OCI-LY7 (cell line): ENCODE data around the gene NTMT2. TPM values are rescaled to one million over a fixed set of nuclear protein-coding genes. Genes with fewer than 3 reads are reported as not detected.

Experiments
- BruUV-seq: library from RNA; stranded (reverse); fragments of 400-500 nt; replicated peaks from 2 replicates; lab custom pipeline; 2021; lab: Mats Ljungman, UMichigan
- CTCF ChIA-PET: fragments of 300-600 bp; sonication (Branson Sonifier 250); formaldehyde crosslinking; loops from one replicate; lab custom pipeline; 2022; ENCODE audit warnings: antibody characterized with exemption; ENCODE audit not compliant: unreplicated experiment; lab: Charles Lee
- POLR2A ChIA-PET: fragments of 300-600 bp; sonication (Branson Sonifier 250); formaldehyde crosslinking; loops from one replicate; lab custom pipeline; 2022; ENCODE audit warnings: antibody characterized with exemption; lab: Charles Lee
- DNase-seq: peaks from one replicate; pipeline ENCODE4 v3.0.0-alpha.2; 2015; ENCODE audit warnings: low spot score
- H2AFZ ChIP-seq: fragments of 200-600 bp; sonication (generic), shearing (Covaris generic); 2 replicates; pipeline ENCODE4 v1.6.1; 2014; ENCODE audit warnings: mild to moderate bottlenecking, antibody characterized with exemption, low read length, moderate library complexity
- H3K27ac ChIP-seq: fragments of 200-600 bp; sonication (generic); 2 replicates; pipeline ENCODE4 v1.5.1; 2014; ENCODE audit warnings: mixed run types, low read depth, mild to moderate bottlenecking, moderate library complexity, low read length, inconsistent platforms; ENCODE audit not compliant: poor library complexity, severe bottlenecking
- H3K36me3 ChIP-seq: fragments of 200-600 bp; sonication (generic); 2 replicates; pipeline ENCODE4 v1.6.1; 2014; ENCODE audit warnings: mild to moderate bottlenecking, antibody characterized with exemption, low read length, moderate library complexity, mixed read lengths; ENCODE audit not compliant: insufficient read depth
- H3K4me1 ChIP-seq: fragments of 200-600 bp; sonication (generic); 2 replicates; pipeline ENCODE4 v1.5.1; 2014; ENCODE audit warnings: mild to moderate bottlenecking, low read length; ENCODE audit not compliant: insufficient read depth, poor library complexity, severe bottlenecking
- H3K4me2 ChIP-seq: fragments of 200-600 bp; sonication (generic); 2 replicates; pipeline ENCODE4 v1.6.1; 2014; ENCODE audit warnings: mild to moderate bottlenecking, low read length
- H3K4me3 ChIP-seq: fragments of 200-600 bp; sonication (generic); 2 replicates; pipeline ENCODE4 v1.5.1; 2014; ENCODE audit warnings: mild to moderate bottlenecking, low read depth, low read length; ENCODE audit not compliant: poor library complexity, severe bottlenecking
- H3K79me2 ChIP-seq: fragments of 200-600 bp; sonication (generic); 2 replicates; pipeline ENCODE4 v1.6.1; 2016; ENCODE audit warnings: low read depth, mild to moderate bottlenecking, low read length, moderate library complexity, mixed read lengths; ENCODE audit not compliant: insufficient read depth
- H3K9me2 ChIP-seq: fragments of 200-600 bp; sonication (generic); 2 replicates; pipeline ENCODE4 v1.6.1; 2016; ENCODE audit warnings: mild to moderate bottlenecking, low read length, mixed read lengths; ENCODE audit not compliant: insufficient read depth
- H3K9me3 ChIP-seq: fragments of 200-600 bp; sonication (generic); 2 replicates; pipeline ENCODE4 v1.6.1; 2014; ENCODE audit warnings: mild to moderate bottlenecking, mixed run types, low read length, mixed read lengths
- H4K20me1 ChIP-seq: fragments of 200-600 bp; sonication (generic); 2 replicates; pipeline ENCODE4 v1.6.1; 2014; ENCODE audit warnings: mild to moderate bottlenecking, antibody characterized with exemption, low read length, moderate library complexity, mixed read lengths; ENCODE audit not compliant: insufficient read depth
- CTCF ChIP-seq: fragments of 200-600 bp; sonication (generic); conservative IDR thresholded peaks from 2 replicates; pipeline ENCODE4 v1.5.1; 2014; ENCODE audit warnings: mild to moderate bottlenecking, antibody characterized with exemption, low read length, moderate library complexity, mixed read lengths
- EZH2phosphoT487 ChIP-seq: fragments of 200-600 bp; sonication (generic); IDR thresholded peaks from 2 replicates; pipeline ENCODE4 v1.6.1; 2018; ENCODE audit warnings: low read depth, borderline replicate concordance, mild to moderate bottlenecking, mixed run types, antibody characterized with exemption, low read length, moderate library complexity, mixed read lengths
- intact Hi-C: fragments of 100-400 bp; cut with micrococcal nuclease; formaldehyde crosslinking; loops from one replicate; pipeline ENCODE4 v1.10.0; 2022; ENCODE audit not compliant: unreplicated experiment
- total RNA-seq, 2 experiments: library from RNA; depleted of rRNA in 1 of 2; stranded (reverse); fragments of >200 nt in 1 of 2; shearing (Covaris generic) in 1 of 2; gene quantifications; 2 replicates each; pipeline ENCODE4 v1.2.3, GENCODE V29; 2014 to 2022

NTMT2 gene
- total RNA-seq, 2 experiments from 2014 or later, result not detected

- no peaks in the 10 kb centered on the region for H3K36me3 ChIP-seq
- H2AFZ ChIP-seq, result no peak overlapping the region
- TF ChIP-seq CTCF (no peak), EZH2phosphoT487 (no peak)
- no peak overlapping the region for H3K4me2 ChIP-seq
- POLR2A ChIA-PET, result no interaction called here
- no peaks in the 10 kb centered on the region for H3K79me2 ChIP-seq
- no peaks in the 10 kb centered on the region for H3K9me2 ChIP-seq
- no peak for DNase-seq
- no peak overlapping the region for H3K27ac ChIP-seq
- CTCF ChIA-PET, result no interaction called here
- H4K20me1 ChIP-seq, result no peaks in the 10 kb centered on the region
- BruUV-seq, result no TSS peak
- intact Hi-C loops, result no loop called here
- H3K4me3 ChIP-seq, result no peak overlapping the region
- no peaks in the 10 kb centered on the region for H3K4me1 ChIP-seq
- H3K9me3 ChIP-seq, result no peaks in the 10 kb centered on the region
Measured at GRCh38 chr1:170194451-170194850, 48.7 kb downstream of the NTMT2 start.

- TF ChIP-seq EZH2phosphoT487 (no peak), CTCF (no peak)
- no TSS peak for BruUV-seq
- CTCF ChIA-PET, result no interaction called here
- H2AFZ ChIP-seq, result no peak overlapping the region
- intact Hi-C loops, result no loop called here
- no peaks in the 10 kb centered on the region for H3K9me2 ChIP-seq
- no peaks in the 10 kb centered on the region for H3K79me2 ChIP-seq
- DNase-seq, result no peak
- no peak overlapping the region for H3K4me2 ChIP-seq
- H3K4me3 ChIP-seq, result no peak overlapping the region
- no peaks in the 10 kb centered on the region for H3K9me3 ChIP-seq
- H3K36me3 ChIP-seq, result no peaks in the 10 kb centered on the region
- POLR2A ChIA-PET, result no interaction called here
- H4K20me1 ChIP-seq, result no peaks in the 10 kb centered on the region
- no peak overlapping the region for H3K27ac ChIP-seq
- no peaks in the 10 kb centered on the region for H3K4me1 ChIP-seq
Measured at GRCh38 chr1:170196490-170197236, 50.9 kb downstream of the NTMT2 start.

GRCh38 chr1:170198090-170198489 is 52.3 kb downstream of the NTMT2 start:
- no peaks in the 10 kb centered on the region for H3K36me3 ChIP-seq
- no peaks in the 10 kb centered on the region for H3K9me3 ChIP-seq
- no peaks in the 10 kb centered on the region for H3K4me1 ChIP-seq
- ChIA-PET CTCF (no interaction called here), POLR2A (no interaction called here)
- no peak overlapping the region for H2AFZ ChIP-seq
- BruUV-seq, result no TSS peak
- intact Hi-C loops, result no loop called here
- H4K20me1 ChIP-seq, result no peaks in the 10 kb centered on the region
- H3K79me2 ChIP-seq, result no peaks in the 10 kb centered on the region
- H3K27ac ChIP-seq, result no peak overlapping the region
- no peak for TF ChIP-seq EZH2phosphoT487
- TF ChIP-seq CTCF, result no peak
- H3K4me2 ChIP-seq, result no peak overlapping the region
- no peak overlapping the region for H3K4me3 ChIP-seq
- no peak for DNase-seq
- no peaks in the 10 kb centered on the region for H3K9me2 ChIP-seq
